PFSK-1 (cell line): ENCODE measurements around the gene C16orf92.

Source experiments
- POLR2AphosphoS5 ChIP-seq: IDR thresholded peaks from 2 replicates; pipeline ENCODE4 v1.6.1; 2012; ENCODE audit warnings: low read depth, mild to moderate bottlenecking, control low read depth, low read length, moderate library complexity
- TAF1 ChIP-seq: IDR thresholded peaks from 2 replicates; pipeline ENCODE4 v1.6.1; 2012; ENCODE audit warnings: low read length, control low read depth, borderline replicate concordance; ENCODE audit not compliant: insufficient read depth

- TF ChIP-seq POLR2AphosphoS5: no peak
- TF ChIP-seq TAF1: no peak
Observed at GRCh38 chr16:30053376-30054015, 30.5 kb downstream of the C16orf92 start.
